Right renal cortex interstitium (tissue), 3 donors: ENCODE measurements around the gene ERLEC1. TPM values are rescaled to one million over a fixed set of nuclear protein-coding genes. Genes with fewer than 3 reads are reported as not detected.
"Not testable (repeated sequence)": the region's sequence is repeated elsewhere in the genome, so short reads cannot be mapped to it uniquely, and the experiment has no call there.

Source experiments
- DNase-seq, 3 donors: peaks; one replicate each; pipeline ENCODE4 v3.0.0-alpha.2; 2013; ENCODE audit warnings: low read depth in 3 of 3, low spot score in 2 of 3
- polyA plus RNA-seq, 3 donors: library from polyadenylated mRNA; unstranded; fragments of 120-200 nt; gene quantifications; one replicate each; pipeline ENCODE4 v1.2.1, GENCODE V29; 2013; ENCODE audit not compliant: insufficient read length in 3 of 3

ERLEC1 gene
- polyA plus RNA-seq: 10 to 100 TPM; 73.7 to 80.2 (median 76.3) TPM

- DNase-seq: peak; percentile 72 to 86 (median 80)
Measured at GRCh38 chr2:53786705-53787613, at the start of gene ERLEC1, which contains the start of gene ASB3. ERLEC1 (plus strand) TSS chr2:53787044; CDS start chr2:53787211, 167 bp downstream. ASB3 (minus strand) TSS chr2:53786953; CDS start chr2:53765572, 21,381 bp downstream.

DNA sequence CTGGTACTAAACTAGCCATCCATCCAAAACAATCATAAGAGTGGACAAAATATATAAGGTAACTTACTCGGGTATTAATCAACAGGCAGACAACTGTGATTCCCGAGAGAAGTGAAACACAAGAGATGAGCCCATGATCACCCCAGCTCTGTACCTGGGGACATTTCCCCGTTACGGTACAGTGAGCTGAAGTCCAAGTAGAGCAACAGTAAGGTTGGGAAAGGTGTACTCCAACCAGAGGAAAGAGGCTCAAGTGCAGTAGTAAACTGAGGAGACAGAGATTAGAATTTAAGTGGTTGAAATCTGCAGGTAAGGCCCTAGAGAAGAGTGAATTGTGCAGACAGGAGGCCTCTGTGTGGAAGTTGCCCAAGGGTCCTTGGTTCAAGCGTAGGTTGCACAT lies 49.8 kb upstream of the ERLEC1 start:
- DNase-seq: no peak

DNA sequence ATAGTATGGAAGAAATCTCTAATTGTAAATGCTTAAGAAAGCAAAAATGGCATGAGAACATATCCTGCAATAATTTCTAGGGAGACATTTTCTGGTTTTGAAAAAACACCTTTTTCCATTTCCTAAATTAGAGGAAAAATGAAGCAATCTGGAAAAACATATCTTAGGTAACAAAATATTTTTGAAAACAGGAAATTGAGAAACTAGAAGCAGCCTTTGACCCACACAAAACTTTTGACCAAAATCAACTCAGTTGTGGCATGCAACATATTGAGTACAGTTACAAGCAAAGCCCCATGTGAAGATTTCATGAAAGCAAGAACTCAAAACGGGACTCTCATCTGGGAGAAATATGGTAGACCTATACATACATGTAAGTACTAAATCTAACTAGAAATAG lies 47.8 kb upstream of the ERLEC1 start:
- no peak for DNase-seq

GRCh38 chr2:53740170-53740569 lies 46.7 kb upstream of the ERLEC1 start:
- DNase-seq: peak in 1 of 3 donors; percentile 10

GRCh38 chr2:53744395-53745065 lies 42.3 kb upstream of the ERLEC1 start:
- DNase-seq: no peak

GRCh38 chr2:53750041-53750768 lies 36.6 kb upstream of the ERLEC1 start:
- no peak for DNase-seq

GRCh38 chr2:53751728-53752127 lies 35.1 kb upstream of the ERLEC1 start:
- DNase-seq: no peak

GRCh38 chr2:53752385-53752784 lies 34.5 kb upstream of the ERLEC1 start:
- DNase-seq: no peak

DNA sequence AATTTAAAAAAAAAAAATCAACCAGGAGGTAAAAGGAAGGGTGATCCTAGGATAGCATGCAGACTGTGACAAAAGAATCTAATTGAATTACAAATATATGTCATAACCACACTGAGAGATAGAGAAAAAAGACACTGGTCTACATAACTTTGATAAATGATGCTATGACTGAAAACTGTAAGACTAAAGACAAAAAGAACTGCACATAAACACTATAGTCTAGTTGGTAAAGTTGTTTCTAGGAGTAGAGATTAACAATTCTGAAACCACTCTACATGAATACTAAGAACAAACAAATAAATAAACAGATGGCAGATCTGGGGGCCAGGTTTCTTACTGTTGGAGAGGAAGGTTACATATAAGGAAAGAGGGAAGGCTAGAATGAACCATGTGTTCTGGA lies 33.8 kb upstream of the ERLEC1 start:
- no peak for DNase-seq

DNA sequence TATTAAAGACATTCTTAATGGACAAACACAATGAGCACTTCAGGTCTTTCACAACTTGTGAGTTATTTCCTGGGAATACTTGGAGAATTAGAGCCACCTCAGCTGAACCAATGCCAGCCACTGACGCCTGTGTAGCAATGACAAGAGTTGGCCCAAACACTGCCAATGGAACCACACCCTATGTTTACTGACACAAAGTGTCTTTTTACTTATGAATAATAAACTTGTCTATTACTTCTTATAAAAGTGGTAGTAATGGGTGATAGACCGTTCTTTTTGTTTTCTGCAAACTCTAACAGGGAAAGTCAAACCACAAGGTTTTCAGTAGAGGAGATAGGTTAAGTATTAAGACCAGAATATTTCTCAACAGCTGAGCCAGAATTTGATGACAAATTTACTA lies 31.7 kb upstream of the ERLEC1 start:
- no peak for DNase-seq

- no peak for DNase-seq
Measured at GRCh38 chr2:53756644-53757043, 30.2 kb upstream of the ERLEC1 start.

GRCh38 chr2:53757206-53757605 lies 29.6 kb upstream of the ERLEC1 start:
- not testable (repeated sequence) for DNase-seq

DNA sequence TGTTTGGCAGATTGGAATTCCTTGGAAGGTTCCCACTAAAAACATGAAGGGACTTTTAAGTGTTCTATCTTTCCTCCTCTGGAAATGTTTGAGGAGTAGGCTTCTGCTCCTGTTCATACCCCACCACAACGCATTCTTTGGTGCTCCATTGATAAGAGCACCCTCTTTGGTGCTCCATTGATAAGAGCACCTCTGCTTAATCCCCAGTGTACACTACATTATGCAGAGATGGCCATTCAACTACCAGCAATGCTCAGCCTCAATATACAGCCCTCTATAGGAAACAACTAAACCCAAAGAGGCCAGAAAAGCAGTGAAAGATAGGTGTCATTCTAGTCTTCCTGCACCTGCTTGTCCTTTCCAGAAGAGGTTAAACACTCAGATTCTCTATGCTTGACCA lies 21.1 kb upstream of the ERLEC1 start:
- DNase-seq: no peak

DNA sequence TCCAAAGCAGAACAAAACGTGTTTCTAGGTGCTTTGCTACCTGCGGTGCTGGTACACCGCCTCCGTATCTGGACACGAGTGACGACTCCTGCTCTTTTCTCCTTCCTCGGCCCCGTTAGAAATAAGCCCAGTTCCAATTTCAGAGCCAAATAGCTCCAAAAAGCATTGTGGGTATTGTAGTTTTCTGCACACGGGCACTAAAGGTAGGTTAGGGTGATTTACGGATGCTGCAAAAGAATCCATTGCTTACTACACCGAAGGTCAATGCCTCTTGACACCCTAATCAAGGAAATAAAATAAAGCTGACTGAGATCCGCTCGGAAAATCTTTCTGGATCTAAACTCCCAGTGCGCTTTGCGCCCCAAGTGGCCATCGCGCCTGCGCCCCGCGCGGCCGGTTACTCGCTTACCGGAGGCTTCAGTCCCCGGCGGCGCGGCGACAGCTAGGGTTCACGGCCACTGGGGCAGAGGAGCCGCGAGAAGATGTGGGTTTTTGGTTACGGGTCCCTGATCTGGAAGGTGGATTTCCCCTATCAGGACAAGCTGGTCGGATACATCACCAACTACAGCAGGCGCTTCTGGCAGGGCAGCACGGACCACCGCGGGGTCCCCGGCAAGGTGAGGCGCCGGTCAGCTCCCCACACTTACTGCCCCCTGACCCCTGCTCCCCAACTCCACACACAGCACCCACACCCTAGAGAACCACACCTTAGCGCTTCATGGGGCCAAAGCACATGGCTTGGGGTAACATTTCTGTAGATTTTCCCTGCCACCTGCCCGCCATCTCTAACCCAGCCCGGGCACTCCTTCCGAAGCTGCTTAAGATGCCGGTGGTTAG lies 19.2 kb upstream of the ERLEC1 start, which contains the start of gene CHAC2:
TSS of gene CHAC2 (plus strand) at position 400 of the 837 bp plus-strand sequence. CDS start at position 483, 83 bp downstream.
- peak; percentile 74 to 80 (median 79) for DNase-seq

GRCh38 chr2:53768242-53768542 lies 18.7 kb upstream of the ERLEC1 start:
- peak in 2 of 3 donors; percentile 8 to 14 for DNase-seq

GRCh38 chr2:53769318-53769945 lies 17.4 kb upstream of the ERLEC1 start:
- no peak for DNase-seq

DNA sequence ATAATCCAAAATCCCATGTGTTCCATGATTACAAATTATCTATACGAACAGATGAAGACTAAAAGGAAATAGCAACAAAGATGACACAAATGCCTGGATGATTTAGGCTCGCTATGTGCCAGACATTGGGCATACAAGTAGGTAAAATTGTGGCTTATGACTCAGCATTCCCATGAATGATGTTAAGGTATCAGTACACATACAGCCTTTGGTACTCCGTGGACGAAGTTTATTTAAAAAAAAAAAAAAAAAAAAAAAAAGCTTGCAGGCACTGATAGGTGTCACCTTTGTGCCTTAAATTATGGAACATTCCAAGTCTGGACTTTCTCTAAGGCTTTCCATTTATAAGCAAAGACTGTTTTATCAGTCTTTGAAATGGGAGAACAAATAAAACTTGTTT lies 16.6 kb upstream of the ERLEC1 start:
- DNase-seq: no peak

DNA sequence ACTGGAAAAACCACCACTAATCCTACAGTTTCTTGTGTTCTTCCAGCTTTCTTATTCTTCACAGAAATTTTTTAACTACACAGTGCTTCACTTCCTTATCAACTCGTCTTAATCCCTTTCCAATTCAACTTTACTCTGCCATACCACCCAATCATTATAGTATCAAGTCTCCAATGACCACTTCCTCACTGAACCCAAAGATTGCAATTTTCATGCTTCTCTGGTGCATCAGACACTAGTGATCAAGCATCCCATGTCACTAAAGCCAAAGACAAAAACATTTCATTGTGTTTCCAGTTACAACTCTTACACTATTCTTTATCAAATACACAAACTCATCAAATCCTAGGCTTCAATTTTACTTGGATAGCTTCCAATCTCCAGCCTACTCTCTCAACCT lies 9.7 kb upstream of the ERLEC1 start:
- DNase-seq: no peak

GRCh38 chr2:53778536-53779162 lies 8.2 kb upstream of the ERLEC1 start:
- no peak for DNase-seq
